ENCODE measurements around the gene RAB11FIP4. TPM values are rescaled to one million over a fixed set of nuclear protein-coding genes. Genes with fewer than 3 reads are reported as not detected.

RAB11FIP4 gene
- total and polyA plus RNA-seq, 2 donors (not counting 3 experiments of a cell fraction or from before 2014, with no cell fraction given) = 0.08 to 0.38 TPM

GRCh38 chr17:31521632-31522283, 130.3 kb downstream of the RAB11FIP4 start:
- H3K4me2 ChIP-seq (ENCODE audit: insufficient read depth, low read length) = no peak overlapping the region
- no peak for TF ChIP-seq MYC (IDR thresholded peaks at IDR 0.05; ENCODE audit: low read depth, low read length)
- no peak for TF ChIP-seq JUN (IDR thresholded peaks at IDR 0.05; ENCODE audit: borderline replicate concordance, insufficient read depth, insufficient read length, low read depth)
- TF ChIP-seq, protein P1, sequence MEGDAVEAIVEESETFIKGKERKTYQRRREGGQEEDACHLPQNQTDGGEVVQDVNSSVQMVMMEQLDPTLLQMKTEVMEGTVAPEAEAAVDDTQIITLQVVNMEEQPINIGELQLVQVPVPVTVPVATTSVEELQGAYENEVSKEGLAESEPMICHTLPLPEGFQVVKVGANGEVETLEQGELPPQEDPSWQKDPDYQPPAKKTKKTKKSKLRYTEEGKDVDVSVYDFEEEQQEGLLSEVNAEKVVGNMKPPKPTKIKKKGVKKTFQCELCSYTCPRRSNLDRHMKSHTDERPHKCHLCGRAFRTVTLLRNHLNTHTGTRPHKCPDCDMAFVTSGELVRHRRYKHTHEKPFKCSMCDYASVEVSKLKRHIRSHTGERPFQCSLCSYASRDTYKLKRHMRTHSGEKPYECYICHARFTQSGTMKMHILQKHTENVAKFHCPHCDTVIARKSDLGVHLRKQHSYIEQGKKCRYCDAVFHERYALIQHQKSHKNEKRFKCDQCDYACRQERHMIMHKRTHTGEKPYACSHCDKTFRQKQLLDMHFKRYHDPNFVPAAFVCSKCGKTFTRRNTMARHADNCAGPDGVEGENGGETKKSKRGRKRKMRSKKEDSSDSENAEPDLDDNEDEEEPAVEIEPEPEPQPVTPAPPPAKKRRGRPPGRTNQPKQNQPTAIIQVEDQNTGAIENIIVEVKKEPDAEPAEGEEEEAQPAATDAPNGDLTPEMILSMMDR (IDR thresholded peaks at IDR 0.05; ENCODE audit: extremely low read depth in 1 of 2, insufficient read depth in 1 of 2, low read depth in 1 of 2, low read length in 2 of 2) = no peak
- TF ChIP-seq MAX (IDR thresholded peaks at IDR 0.05; ENCODE audit: insufficient read depth, insufficient read length) = no peak
- no peak for TF ChIP-seq FOS (IDR thresholded peaks at IDR 0.05; ENCODE audit: borderline replicate concordance, insufficient read depth, low read length)
- no peak for TF ChIP-seq EZH2 (IDR thresholded peaks at IDR 0.05; ENCODE audit: borderline replicate concordance, low read depth, low read length, severe bottlenecking)
- no peak for TF ChIP-seq POLR2AphosphoS5 (IDR thresholded peaks at IDR 0.05; ENCODE audit: insufficient read depth, low read depth, low read length)
- TF ChIP-seq POLR2A (IDR thresholded peaks at IDR 0.05; ENCODE audit: low read depth, low read length) = no peak
- TF ChIP-seq GATA2 (IDR thresholded peaks at IDR 0.05; ENCODE audit: insufficient read depth, insufficient read length, low read depth, low read length) = no peak
- intact Hi-C loops (cut with micrococcal nuclease) (no loop called here), dilution Hi-C loops (cut with MboI; ENCODE audit: extremely low pct_ligation_motif_present, low sequenced_read_pairs) (no loop called here)
- H3K4me3 ChIP-seq (replicated peaks in 1 of 3; ENCODE audit: insufficient read depth in 1 of 3, low read depth in 1 of 3, low read length in 3 of 3) = no peak overlapping the region
- H3K9me1 ChIP-seq (replicated peaks; ENCODE audit: control insufficient read depth, extremely low read depth, insufficient read depth, low read length) = no peaks in the 10 kb centered on the region
- no peaks in the 10 kb centered on the region for H3K9me3 ChIP-seq (replicated peaks; ENCODE audit: control insufficient read depth, insufficient read depth, low read length)
- H3K79me2 ChIP-seq (ENCODE audit: control insufficient read depth, insufficient read depth, low read length) = no peaks in the 10 kb centered on the region
- DNase-seq (ENCODE audit: low read depth, low spot score) (no peak), FAIRE-seq (no peak)
- no peaks in the 10 kb centered on the region for H4K20me1 ChIP-seq (replicated peaks; ENCODE audit: control insufficient read depth, extremely low read depth, insufficient read depth, low read length)
- no peak overlapping the region for H2AFZ ChIP-seq (ENCODE audit: low read depth, low read length)
- CTCF ChIA-PET = interaction anchor here (1.1 to 10.2 kb wide), 5 partner anchors 11 to 321 kb away, joined by 4 to 92 read pairs (median 10); no protein-coding TSS in a partner anchor
- BruUV-seq (replicated peaks) = no TSS peak
- no peaks in the 10 kb centered on the region for H3K36me3 ChIP-seq (ENCODE audit: control insufficient read depth in 2 of 2, extremely low read depth in 1 of 2, insufficient read depth in 2 of 2, low read length in 2 of 2)
- POLR2A ChIA-PET = no interaction called here
- H3K27ac ChIP-seq (ENCODE audit: insufficient read depth, low read depth, low read length) = no peak overlapping the region
- H3K27me3 ChIP-seq (ENCODE audit: control insufficient read depth in 2 of 2, insufficient read depth in 2 of 2, low read length in 2 of 2) = no peaks in the 10 kb centered on the region
- no peak overlapping the region for H3K9ac ChIP-seq (replicated peaks; ENCODE audit: extremely low read depth, insufficient read depth, low read length)
- H3K4me1 ChIP-seq (ENCODE audit: control insufficient read depth, extremely low read depth, insufficient read depth, low read length) = no peaks in the 10 kb centered on the region
